Stimulated activated CD4-positive, alpha-beta T cell treated with anti-CD3 and anti-CD28 coated beads, TNF-alpha, amount 100 ng/mL, for 1 hour (primary cell): ENCODE data around the gene NME7.
"Not testable (repeated sequence)": the region's sequence is repeated elsewhere in the genome, so short reads cannot be mapped to it uniquely, and the experiment has no call there.

ENCODE experiments used
- DNase-seq, 3 donors: peaks; one replicate each; pipeline ENCODE4 v3.0.0-alpha.2; 2020; ENCODE audit warnings: low read depth in 3 of 3, low spot score in 1 of 3

The NME7 gene

GRCh38 chr1:169235568-169235967, 132.0 kb downstream of the NME7 start:
- no peak for DNase-seq

- DNase-seq = no peak
Observed at GRCh38 chr1:169234780-169235179, 132.8 kb downstream of the NME7 start.

- DNase-seq = no peak
Observed at GRCh38 chr1:169217636-169218035, 150.0 kb downstream of the NME7 start.

- DNase-seq = no peak
Observed at GRCh38 chr1:169214598-169214997, 153.0 kb downstream of the NME7 start.

- DNase-seq = no peak
Observed at GRCh38 chr1:169212088-169212487, 155.5 kb downstream of the NME7 start.

GRCh38 chr1:169207797-169208520, 159.6 kb downstream of the NME7 start:
- DNase-seq = no peak

GRCh38 chr1:169204157-169204556, 163.4 kb downstream of the NME7 start:
- no peak for DNase-seq

GRCh38 chr1:169202791-169203665, 164.6 kb downstream of the NME7 start:
- DNase-seq = no peak

GRCh38 chr1:169201084-169201619, 166.4 kb downstream of the NME7 start:
- DNase-seq = no peak

- no peak for DNase-seq
Observed at GRCh38 chr1:169200319-169200718, 167.3 kb downstream of the NME7 start.

GRCh38 chr1:169196581-169196980, 171.0 kb downstream of the NME7 start:
- no peak for DNase-seq

- no peak for DNase-seq
Observed at GRCh38 chr1:169196161-169196560, 171.4 kb downstream of the NME7 start.

GRCh38 chr1:169193191-169193850, 174.3 kb downstream of the NME7 start:
- no peak for DNase-seq

GRCh38 chr1:169186106-169186505, 181.5 kb downstream of the NME7 start:
- no peak for DNase-seq

- no peak for DNase-seq
Observed at GRCh38 chr1:169184812-169185211, 182.8 kb downstream of the NME7 start.

- DNase-seq = no peak
Observed at GRCh38 chr1:169180174-169180573, 187.4 kb downstream of the NME7 start.

GRCh38 chr1:169179431-169179830, 188.2 kb downstream of the NME7 start:
- not testable (repeated sequence) for DNase-seq

- no peak for DNase-seq
Observed at GRCh38 chr1:169175461-169175860, 192.1 kb downstream of the NME7 start.

- DNase-seq = no peak
Observed at GRCh38 chr1:169163059-169163458, 204.5 kb downstream of the NME7 start.

GRCh38 chr1:169161496-169162194, 206.0 kb downstream of the NME7 start:
- DNase-seq = no peak
